Activated CD4-positive, alpha-beta T cell treated with anti-CD3 and anti-CD28 coated beads for 48 hours (primary cell): ENCODE measurements around the gene RHOD.
A peak's percentile ranks its signal among the peaks of the same experiment; 100 is the strongest.

Source experiments
- DNase-seq: peaks from one replicate; pipeline ENCODE4 v3.0.0-alpha.2; 2020

Gene RHOD, protein sequence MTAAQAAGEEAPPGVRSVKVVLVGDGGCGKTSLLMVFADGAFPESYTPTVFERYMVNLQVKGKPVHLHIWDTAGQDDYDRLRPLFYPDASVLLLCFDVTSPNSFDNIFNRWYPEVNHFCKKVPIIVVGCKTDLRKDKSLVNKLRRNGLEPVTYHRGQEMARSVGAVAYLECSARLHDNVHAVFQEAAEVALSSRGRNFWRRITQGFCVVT

DNA sequence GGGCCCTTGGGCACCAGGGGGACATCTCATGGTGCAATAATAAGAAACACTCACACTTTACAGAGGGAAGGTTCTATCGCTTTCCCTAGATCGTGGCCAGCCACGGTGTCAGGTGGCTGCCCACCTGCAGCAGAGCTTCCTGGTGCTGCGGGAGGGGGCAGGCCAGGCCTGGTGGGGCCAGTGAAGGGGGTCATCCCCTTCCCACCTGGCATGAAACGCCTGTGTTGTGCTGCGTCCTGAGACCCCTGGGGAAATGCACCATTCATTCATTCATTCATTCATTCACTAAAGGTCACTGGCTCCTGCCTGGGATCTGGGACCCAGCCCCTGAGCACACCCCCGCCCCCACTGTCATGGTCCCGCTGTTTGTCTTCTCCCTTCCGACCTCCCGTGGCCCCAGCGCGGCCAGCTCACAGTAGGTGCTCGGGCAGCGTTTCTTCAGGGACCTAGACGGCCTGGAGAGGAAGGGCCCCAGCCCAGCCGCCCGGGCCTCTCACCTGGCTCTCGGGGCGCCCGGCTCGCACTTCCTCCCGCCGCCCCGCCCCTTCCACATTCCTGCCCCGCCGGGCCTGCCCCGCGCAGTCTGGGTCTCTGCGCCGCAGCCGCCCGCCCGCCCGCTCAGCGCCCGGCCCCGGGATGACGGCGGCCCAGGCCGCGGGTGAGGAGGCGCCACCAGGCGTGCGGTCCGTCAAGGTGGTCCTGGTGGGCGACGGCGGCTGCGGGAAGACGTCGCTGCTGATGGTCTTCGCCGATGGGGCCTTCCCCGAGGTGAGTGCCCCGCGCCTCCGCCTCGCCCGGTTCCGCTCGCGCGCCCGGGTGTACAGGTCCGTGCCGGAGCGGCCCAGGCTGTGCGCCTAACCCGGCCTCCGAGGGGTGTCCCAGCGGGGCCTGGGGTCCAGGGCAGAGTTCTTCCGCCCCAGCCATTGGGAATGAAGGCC is at the start of gene RHOD:
Gene RHOD (plus strand): TSS at position 581 of the 938 bp plus-strand sequence. CDS start 56 bp downstream, at position 637.
- peak; percentile 34 for DNase-seq

DNA sequence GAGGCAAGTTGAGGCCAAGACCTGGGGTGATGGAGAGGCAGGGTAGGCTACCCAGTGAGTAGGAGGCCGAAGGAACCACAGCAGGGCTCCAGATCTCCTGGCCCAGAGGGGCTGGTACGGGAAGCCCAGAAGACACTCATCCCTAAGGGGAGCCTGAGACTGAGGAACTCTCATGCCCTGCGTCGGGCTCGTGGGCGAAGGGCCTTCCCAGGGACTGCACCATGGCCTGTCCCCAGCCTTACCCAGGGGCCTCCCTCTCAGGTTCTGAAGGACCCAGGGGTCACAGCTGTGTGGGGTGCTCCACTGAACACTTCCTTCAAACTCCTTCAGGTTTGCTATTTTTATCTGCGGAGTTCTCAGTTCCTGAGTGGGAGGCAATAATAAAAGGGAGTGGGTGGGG is 49.5 kb upstream of the RHOD start:
- no peak for DNase-seq

DNA sequence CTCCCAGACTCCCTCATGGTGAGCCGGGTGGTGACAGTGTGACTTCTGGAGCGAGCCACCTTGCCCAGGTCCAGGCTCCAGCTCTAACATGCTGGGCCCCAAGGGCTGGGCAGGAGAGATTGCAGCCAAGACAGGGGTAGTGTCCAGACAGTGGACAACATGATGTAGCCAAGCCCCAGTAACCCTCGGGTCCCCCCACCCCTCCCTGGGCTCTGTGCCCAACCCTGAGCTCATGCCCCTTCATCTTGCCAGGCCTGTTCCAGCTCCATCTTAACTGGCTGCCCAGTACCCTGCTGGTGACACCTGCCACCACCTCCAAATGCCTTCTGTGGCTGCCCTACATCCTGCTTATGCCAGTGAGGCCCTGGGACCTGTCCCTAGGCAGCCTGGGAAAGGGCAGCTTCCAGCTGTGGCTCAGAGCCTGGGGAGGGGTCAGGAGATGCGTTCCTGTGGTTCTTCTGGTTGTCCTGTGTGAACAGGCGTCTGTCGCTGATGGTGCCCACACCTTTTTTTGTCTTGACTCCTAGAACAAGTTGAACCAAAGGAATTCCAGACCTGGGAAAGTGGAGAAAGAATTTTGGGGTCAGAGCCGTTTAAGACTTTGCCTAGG is 46.2 kb upstream of the RHOD start:
- no peak for DNase-seq

DNA sequence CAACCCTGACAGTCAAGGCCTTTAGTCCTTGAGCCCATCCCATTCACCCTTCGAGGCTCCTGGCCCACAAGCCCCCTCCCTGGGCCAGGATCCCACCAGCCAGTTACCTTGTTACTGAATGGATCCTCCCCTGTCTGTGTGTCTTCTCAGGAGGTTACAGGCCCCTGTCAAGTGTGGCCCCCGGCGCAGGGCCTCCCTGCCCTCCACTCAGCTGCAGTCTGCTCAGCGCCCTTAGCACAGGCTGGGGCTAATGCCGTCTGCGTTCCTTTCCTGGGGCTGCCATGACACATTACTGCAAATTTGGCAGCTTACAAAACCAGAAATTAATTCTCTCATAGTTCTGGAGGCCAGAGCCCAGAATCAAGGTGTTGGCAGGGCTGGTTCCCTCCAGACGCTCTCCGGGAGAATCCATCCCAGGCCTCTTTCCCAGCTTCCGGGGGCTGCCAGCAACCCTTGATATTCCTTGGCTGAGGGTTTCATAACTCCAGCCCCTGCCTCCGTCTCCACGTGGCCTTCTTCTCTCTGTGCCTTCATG is 43.1 kb upstream of the RHOD start:
- no peak for DNase-seq

DNA sequence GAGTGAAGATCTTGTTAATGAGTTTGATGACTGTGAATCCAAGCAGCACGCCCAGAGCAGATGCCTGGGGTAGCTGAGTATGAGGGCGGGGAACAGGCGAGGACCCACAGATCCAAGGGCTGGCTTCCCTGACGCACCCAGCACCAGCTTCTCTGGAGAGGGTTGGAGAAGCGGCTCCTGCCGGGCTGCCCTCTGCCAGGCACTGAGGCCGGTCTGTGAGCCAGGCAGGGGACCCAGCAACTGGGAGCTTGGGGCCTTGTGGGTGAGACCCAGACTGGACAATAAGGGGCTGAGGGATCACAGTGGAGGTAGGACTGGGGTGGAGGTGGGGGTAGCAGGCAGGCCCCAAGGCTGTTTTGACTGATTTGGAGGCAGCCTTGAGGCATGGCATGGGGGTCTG is 42.3 kb upstream of the RHOD start:
- DNase-seq = no peak

DNA sequence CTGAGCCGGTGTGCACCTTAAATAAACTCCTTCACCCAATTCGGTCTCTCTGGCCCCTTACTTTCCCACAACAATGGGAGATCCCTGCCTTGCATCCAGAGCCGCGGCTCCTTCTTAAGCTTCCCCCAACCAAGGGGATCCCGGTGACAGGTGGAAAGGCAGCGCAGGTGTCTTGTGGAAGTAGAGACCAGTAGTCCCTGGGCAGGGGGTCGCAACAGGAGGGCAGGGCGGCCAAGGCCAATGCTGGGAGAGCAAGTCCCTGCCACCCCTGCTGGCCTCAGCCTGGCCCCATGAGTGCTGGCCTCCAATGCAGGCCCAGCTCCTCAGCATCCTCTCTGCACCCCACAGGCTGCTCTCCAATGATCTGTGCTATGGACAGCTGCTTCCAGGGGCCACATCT is 41.6 kb upstream of the RHOD start:
- DNase-seq = no peak

DNA sequence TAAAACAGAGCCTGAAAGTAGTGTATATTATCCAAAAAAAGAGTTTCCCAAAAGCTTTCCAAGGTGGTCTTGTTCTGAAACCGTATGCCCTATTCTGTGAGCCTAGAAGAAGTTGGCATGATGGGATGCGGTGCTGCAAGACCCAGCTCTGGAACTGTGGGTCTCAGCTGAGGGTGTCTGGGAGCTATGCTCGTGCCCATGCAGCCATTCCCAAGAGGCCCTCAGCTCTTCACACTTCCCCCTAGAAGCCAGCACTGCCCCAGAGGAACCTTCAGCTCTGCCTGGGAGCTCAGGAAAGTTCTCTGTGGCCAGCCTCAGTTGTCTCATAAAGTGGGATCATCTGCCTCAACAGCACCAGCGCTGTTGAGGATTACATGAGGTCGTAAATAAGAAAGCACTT is 40.1 kb upstream of the RHOD start:
- DNase-seq = no peak

DNA sequence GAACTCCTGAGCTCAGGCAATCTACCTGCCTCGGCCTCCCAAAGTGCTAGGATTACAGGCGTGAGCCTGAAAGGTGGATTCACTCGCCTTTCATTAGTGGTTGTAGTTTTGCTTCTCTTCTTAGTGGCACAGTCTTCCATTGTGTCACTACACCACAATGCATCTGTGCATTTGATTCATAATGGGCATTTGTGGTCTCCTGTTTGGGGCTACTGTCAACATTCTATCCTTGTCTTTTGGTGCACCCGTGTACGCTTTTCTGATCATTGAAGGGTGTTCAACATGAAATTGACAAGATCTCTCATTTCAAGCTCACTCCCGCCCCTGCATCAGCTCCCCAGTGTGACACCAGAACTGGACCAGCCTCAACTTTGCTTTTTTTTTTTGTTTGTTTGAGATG is 35.7 kb upstream of the RHOD start:
- DNase-seq = no peak

DNA sequence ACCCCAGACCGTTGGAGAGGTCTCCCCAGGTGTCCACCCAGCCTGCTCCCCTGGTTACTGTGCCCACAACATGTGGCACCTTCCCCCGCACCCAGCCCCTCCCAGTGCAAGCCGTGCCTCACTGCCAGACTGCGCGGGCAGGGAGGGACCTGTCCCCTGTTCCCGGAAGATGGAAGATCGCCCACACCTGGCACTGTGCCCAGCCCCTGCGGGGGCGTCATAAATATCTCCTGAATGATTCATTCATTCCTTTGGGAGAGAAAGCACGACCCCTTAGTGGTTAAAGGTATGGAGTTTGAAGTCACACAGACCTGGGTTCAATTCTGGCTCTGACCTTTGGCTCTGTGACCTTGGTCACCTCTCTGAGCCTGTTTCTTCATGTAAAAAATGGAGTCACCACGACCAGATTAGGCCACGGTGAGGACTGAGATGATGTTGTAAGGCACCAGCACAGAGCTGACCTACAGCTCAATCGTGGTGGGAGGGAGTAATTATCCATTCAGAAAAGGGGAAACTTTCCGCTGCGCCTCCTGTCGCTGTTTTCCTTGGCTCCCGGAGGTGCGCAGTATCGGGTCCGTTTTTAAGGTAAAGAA is 34.2 kb upstream of the RHOD start:
- no peak for DNase-seq

DNA sequence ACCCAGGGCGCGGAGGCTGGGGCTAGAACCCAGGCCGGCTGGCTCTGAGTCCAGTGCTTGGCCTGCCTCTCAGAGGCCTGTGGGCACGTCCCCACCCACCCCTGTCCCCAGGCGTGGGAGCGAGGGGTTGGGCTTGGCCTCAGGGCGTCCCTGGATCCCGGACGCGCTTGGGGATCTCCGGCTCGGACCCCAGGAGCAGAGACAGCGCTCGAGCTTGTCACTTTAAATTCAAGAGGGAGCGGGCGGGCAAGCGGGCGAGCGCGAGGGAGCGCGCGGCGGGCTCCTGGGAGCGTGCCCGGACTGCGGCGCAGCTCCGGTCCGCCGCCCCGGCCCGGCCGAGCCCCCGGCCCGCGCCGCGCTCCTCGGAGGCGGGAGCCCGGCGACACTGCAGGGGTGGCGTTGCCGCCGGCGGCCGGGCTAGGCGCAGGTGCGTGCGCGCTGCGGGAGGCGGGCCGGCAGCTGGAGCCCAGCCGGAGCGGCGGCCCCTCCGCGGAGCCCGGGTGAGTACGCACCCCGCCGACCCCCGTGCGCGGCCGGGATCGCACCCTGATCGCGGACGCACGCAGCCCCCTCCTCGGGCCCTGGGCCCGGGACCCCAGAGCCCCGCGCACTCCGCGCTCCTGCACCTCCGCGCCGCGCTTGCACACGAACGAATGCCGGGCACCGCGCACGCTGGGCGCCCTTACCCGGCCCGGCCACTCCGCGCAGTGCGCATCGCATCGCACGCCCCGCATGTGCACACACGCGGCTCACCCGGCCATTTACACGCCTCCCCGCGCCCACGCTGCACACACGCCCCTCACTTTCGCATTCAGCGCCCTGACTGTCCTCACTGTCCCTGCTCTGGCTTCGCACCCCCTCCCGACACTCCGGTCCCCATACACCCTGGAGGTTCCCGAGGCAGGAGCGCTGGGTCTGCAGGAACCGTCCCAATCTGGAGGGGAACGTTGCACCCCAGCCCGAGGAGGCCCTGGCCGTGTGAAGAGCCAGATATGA is 33.4 kb upstream of the RHOD start, which contains the start of gene SYT12:
Gene SYT12 (plus strand): TSS at position 174 of the 996 bp plus-strand sequence. CDS start 7,011 bp downstream, outside the sequence.
- DNase-seq = peak; percentile 30

DNA sequence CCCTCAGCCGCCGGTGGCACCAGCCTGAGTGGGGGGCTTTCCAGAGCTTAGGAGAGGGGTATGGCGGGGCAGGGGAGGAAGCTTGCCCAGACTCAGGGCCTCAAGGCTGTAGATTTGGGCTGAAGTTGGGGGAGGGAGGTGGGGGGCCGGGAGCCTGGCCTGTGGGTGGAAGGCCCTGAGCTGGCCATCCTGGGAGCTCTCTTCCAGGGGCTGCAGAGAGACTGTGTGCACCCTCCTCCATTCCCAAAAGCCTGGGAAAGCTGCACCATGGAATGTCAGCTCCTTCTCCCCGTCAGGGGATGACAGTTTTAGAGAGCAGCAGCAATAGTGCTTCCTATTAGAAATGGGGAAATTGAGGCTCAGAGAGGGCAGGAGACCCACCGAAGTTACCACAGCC is 32.7 kb upstream of the RHOD start:
- DNase-seq = no peak

DNA sequence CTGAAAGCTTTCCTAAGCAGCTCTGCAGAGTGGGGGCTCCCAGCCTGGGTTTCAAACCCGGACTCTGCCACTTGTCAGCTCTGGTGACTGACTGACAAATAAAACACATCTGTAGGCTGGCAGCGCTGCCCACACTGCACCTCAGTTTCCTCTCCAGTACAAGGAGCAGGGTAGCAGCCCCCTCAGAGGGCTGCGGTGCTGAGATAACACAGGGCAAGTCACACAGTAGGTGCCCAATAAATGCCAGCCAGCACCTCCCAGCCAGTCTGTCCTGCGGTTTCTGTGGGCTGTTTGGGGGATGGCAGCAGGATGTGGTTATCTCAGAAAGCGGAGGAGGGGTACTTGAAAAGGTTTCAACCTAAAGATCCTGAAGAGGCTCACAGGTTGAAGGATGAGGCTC is 32.2 kb upstream of the RHOD start:
- peak; percentile 58 for DNase-seq

DNA sequence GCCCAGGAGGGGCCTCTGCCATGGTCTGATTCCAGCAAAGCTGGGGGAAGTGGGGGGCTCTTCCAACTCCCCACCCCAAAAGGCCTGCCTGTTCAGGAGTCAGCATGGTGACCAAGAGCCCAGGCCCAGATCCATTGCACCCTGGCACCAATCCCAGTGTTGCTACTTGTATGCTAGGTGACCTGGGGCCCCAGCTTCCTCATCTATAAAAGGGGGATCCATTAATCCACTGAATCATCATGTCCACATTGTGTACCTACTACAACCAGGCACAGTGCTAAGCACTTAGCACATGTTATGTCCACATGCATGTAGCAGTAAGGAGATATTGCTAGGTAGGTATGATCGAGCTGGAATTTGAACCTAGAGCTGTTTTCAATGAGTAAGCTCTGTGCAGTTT is 31.7 kb upstream of the RHOD start:
- DNase-seq = no peak

DNA sequence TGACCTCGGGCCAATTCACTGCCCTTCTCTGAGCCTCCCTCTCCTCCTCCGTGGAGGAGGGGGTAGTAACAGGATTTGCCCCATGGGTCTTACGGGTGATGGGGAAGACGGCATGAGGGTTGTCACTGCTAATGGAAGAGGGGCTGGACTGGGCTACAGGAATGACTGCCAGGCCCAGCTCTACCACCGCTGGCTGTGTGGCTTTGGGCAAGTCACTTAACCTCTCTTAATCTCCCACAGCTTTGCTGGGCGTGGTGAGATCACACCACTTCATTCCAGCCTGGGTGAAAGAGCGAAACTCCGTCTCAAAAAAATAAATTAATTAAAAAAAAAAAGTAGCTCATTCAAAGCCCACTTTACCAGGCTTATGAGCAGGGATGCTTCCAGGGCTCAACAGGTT is 30.9 kb upstream of the RHOD start:
- DNase-seq = no peak

DNA sequence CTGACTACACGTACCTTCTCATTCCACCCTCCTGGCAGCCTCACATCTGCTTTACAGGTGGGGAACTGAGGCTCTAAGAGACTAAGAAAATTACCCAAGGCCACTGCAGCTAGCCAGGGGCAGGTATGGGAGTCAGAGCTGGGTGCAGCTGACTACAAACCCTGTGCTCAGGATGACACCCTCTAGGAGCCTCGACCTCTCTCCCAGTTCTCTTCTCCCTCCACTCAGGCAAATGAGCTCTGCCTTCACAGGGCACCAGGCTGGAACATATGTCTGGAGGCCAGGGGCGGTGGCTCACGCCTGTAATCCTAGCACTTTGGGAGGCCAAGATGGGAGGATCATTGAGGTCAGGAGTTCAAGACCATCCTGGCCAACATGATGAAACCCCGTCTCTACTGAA is 29.7 kb upstream of the RHOD start:
- no peak for DNase-seq

DNA sequence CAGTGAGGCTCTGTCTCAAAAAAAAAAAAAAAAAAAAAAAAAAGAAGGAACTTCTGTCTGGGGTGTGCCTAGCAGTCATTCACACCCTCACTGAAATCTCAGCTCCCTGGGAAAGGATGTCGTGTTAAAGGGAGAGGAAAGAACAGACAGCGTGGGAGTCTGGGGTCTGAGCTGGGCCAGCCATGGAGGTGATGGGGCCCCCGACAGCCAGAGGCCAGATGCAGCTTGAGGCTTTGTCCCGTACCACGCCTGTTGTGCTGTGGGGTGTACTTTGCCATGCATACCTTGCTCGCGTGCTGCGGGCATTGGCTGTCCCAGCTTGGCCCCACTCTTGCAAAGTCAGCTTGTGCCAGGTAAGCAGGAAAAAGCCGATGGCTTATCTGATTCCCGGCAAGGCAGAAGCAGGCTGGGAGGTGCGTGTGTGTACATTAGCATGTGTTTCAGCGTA is 29.1 kb upstream of the RHOD start:
- DNase-seq = no peak

DNA sequence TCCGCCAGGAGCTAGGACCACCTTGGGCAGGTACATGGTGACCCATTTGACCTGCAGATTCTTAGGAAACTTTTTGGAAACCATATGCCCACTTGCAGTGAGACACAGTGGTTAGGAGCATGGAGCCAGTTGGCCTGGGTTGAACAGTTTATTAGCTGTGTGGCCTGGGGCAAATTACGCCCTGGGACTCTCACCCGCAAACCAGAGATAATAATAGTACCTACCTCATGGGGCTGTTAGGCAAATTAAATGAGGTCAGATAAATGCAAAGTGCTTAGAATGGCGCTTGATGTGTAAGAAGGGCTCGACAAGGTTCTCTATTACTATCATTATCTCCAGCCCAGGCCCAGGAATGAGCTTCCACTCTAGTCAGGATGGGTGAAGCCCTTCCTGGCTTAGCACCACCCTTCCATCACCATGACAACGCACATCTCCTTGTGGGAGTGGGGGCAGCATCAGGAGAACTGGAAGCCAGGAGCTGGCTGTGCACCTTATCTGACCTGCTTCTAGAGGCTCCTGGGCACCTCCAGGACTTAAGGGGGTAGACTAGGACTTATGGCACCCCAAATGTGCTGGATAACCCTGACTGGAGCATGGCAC is 28.6 kb upstream of the RHOD start:
- no peak for DNase-seq

DNA sequence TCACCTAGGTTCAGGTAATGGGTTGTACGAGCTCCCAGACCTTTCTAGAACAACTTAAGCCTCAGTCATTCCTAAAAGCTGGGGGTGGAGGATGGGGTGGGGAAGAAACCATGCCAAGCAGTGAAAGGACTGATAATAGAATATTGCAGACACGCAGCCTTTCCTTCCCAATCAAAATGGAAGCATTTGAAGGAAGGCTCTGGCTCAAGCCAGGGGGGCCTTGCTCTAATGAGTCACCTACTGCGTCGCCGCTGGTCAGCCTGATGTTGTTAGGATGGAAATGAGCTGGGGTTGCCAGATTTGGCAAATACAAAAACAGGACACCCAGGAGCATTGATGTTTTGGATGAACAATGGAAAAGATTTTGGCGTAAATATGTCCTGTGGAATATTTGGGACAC is 27.5 kb upstream of the RHOD start:
- DNase-seq = no peak

DNA sequence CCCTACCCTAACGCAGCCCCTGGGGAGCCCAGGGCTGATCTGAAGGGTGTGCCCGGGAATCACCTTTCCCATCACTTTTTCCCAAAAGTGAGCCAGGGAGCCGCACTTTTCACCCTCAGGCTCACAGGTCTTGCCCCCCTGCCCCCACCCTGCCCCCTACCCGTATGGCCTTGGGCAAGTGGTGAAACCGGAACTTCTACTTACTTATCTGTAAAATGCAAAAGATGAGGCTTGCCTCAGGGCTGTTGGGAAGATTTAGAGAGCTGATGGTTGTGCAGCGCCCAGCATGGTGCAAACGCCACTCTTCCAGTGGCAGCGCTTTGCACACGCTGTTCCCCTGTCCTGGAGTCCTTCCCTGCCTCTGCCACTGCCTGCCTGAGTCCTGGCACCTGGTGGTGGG is 25.7 kb upstream of the RHOD start:
- no peak for DNase-seq

DNA sequence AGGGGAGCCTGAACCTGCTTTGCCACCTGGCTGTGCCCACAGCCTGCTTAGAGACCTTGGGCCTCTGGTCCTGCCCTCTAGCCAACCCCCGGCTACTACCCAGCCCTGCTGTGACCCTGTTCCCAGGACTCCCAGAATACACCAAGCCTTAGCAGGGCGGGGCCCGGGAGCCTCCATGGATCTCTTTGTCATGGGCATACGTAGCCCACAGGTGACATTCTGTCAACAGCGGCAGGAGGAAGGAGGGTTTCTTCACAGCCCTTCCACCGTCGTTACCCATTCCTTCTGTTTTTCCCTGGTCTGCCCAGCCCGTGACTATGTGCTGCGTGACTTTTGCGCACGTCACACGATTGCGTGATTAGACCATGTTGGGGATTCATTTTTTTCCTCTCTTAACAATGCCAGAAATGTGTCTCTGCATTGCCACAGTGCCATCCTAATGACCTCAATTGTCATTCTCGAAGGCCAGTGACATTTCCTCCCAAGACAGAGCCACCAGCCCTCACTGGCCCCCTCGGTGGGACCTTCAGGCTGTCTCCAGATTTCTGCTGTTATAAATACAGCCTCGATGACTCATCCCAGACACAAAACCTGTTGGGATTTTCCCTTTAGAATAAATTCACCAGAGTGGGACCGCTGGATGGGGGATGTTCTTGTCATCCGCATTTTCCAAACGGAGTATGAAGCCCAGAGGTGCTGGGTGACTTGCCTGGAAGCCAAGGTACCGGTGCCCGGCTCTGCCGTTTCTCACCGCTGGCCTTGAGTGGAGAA is 24.7 kb upstream of the RHOD start:
- DNase-seq = no peak
